GM23338 (cell line): Measurements from ENCODE around the gene TMEM208. TPM values are rescaled to one million over a fixed set of nuclear protein-coding genes. Genes with fewer than 3 reads are reported as not detected.
A peak's percentile ranks its signal among the peaks of the same experiment; 100 is the strongest.

ENCODE experiments used
- ATAC-seq: fragments of 200-7000 bp; cut with Tn5 transposase; 3 replicates; pipeline ENCODE4 v1.9.1; 2020
- DNase-seq: peaks from one replicate; pipeline ENCODE4 v3.0.0-alpha.2; 2015; ENCODE audit warnings: low spot score
- H2AFZ ChIP-seq: fragments of 200-600 bp; sonication (generic); 2 replicates; pipeline ENCODE4 v1.8.0; 2016; ENCODE audit warnings: antibody characterized with exemption, mild to moderate bottlenecking, moderate library complexity
- H3F3A ChIP-seq: fragments of 200-600 bp; sonication (generic); replicated peaks from 2 replicates; pipeline ENCODE4 v1.8.0; 2017; ENCODE audit warnings: antibody characterized with exemption, mixed run types, low read depth
- H3K27ac ChIP-seq: fragments of 200-600 bp; sonication (generic); 2 replicates; pipeline ENCODE4 v1.6.1; 2016; ENCODE audit warnings: low read depth
- H3K27me3 ChIP-seq: fragments of 200-600 bp; sonication (generic); 2 replicates; pipeline ENCODE4 v1.8.0; 2016; ENCODE audit warnings: mild to moderate bottlenecking, mixed run types, moderate library complexity; ENCODE audit not compliant: insufficient read depth
- H3K36me3 ChIP-seq: fragments of 200-600 bp; sonication (generic); 2 replicates; pipeline ENCODE4 v1.8.0; 2016; ENCODE audit warnings: mild to moderate bottlenecking; ENCODE audit not compliant: insufficient read depth
- H3K4me1 ChIP-seq: fragments of 200-600 bp; sonication (generic); 2 replicates; pipeline ENCODE4 v1.8.0; 2016; ENCODE audit warnings: mild to moderate bottlenecking, moderate library complexity; ENCODE audit not compliant: insufficient read depth
- H3K4me2 ChIP-seq: fragments of 200-600 bp; sonication (generic); 2 replicates; pipeline ENCODE4 v1.7.1; 2017; ENCODE audit warnings: mixed run types
- H3K4me3 ChIP-seq: fragments of 200-600 bp; sonication (generic); 2 replicates; pipeline ENCODE4 v1.6.1; 2016; ENCODE audit warnings: mixed run types
- H3K79me2 ChIP-seq: fragments of 200-600 bp; sonication (generic); replicated peaks from 2 replicates; pipeline ENCODE4 v1.8.0; 2017; ENCODE audit warnings: mild to moderate bottlenecking; ENCODE audit not compliant: insufficient read depth
- H3K9me2 ChIP-seq: fragments of 200-600 bp; sonication (generic); 2 replicates; pipeline ENCODE4 v1.8.0; 2017; ENCODE audit not compliant: insufficient read depth
- H4K20me1 ChIP-seq: fragments of 200-600 bp; sonication (generic); replicated peaks from 2 replicates; pipeline ENCODE4 v1.8.0; 2017; ENCODE audit warnings: mild to moderate bottlenecking; ENCODE audit not compliant: insufficient read depth
- H3K27ac Mint-ChIP-seq: 2 replicates; pipeline ENCODE4 v1.8.0; 2020; ENCODE audit warnings: inconsistent platforms, mild to moderate bottlenecking, moderate library complexity, mixed read lengths
- H3K27me3 Mint-ChIP-seq: 3 replicates; pipeline ENCODE4 v1.8.0; 2022; ENCODE audit warnings: low read depth, mild to moderate bottlenecking, moderate library complexity, mixed read lengths, inconsistent platforms; ENCODE audit not compliant: insufficient read depth, poor library complexity
- H3K36me3 Mint-ChIP-seq: 3 replicates; pipeline ENCODE4 v1.8.0; 2021; ENCODE audit warnings: low read depth, mild to moderate bottlenecking, inconsistent platforms, moderate library complexity, mixed read lengths
- H3K4me1 Mint-ChIP-seq: 3 replicates; pipeline ENCODE4 v1.8.0; 2020; ENCODE audit warnings: mild to moderate bottlenecking, inconsistent platforms, mixed read lengths
- H3K4me3 Mint-ChIP-seq: 3 replicates; pipeline ENCODE4 v1.8.0; 2021; ENCODE audit warnings: moderate library complexity, mild to moderate bottlenecking, inconsistent platforms, mixed read lengths
- H3K9me3 Mint-ChIP-seq: 3 replicates; pipeline ENCODE4 v1.8.0; 2020; ENCODE audit warnings: moderate library complexity, mild to moderate bottlenecking, inconsistent platforms, mixed read lengths
- CREB1 ChIP-seq: fragments of 250-450 bp; sonication (Bioruptor Pico); IDR thresholded peaks from 2 replicates; pipeline ENCODE4 v1.5.0; 2020; ENCODE audit warnings: low read depth, mild to moderate bottlenecking, moderate library complexity
- EZH2 ChIP-seq: fragments of 200-600 bp; sonication (generic); IDR thresholded peaks from one replicate; pipeline ENCODE4 v1.8.0; 2017; ENCODE audit warnings: antibody characterized with exemption, mild to moderate bottlenecking, low read depth; ENCODE audit not compliant: unreplicated experiment
- EZH2phosphoT487 ChIP-seq: fragments of 200-600 bp; sonication (generic); IDR thresholded peaks from one replicate; pipeline ENCODE4 v1.8.1; 2018; ENCODE audit warnings: antibody characterized with exemption; ENCODE audit not compliant: unreplicated experiment
- JUNB ChIP-seq: IDR thresholded peaks from one replicate; pipeline ENCODE4 v1.6.1; 2016; ENCODE audit warnings: antibody characterized with exemption; ENCODE audit not compliant: unreplicated experiment
- NANOG ChIP-seq: IDR thresholded peaks from 2 replicates; pipeline ENCODE4 v1.6.1; 2016; ENCODE audit warnings: antibody characterized with exemption, borderline replicate concordance
- POLR2AphosphoS5 ChIP-seq: IDR thresholded peaks from 2 replicates; pipeline ENCODE4 v1.6.1; 2016; ENCODE audit warnings: antibody characterized with exemption, low read depth
- STAT1 ChIP-seq: IDR thresholded peaks from one replicate; pipeline ENCODE4 v1.6.1; 2016; ENCODE audit warnings: antibody characterized with exemption; ENCODE audit not compliant: unreplicated experiment
- ZNF114 ChIP-seq: fragments of 250-450 bp; sonication (Bioruptor Pico); IDR thresholded peaks from 2 replicates; pipeline ENCODE4 v1.5.0; 2020; ENCODE audit warnings: mild to moderate bottlenecking, moderate library complexity
- ZNF331 ChIP-seq: fragments of 250-450 bp; sonication (Bioruptor Pico); IDR thresholded peaks from 2 replicates; pipeline ENCODE4 v1.5.0; 2020; ENCODE audit warnings: low read depth, mild to moderate bottlenecking, moderate library complexity
- polyA plus RNA-seq: library from polyadenylated mRNA; unstranded; fragments of >200 nt; fragmentation: Nextera tagmentation; extraction: Ambion mirVana; gene quantifications from 2 replicates; pipeline ENCODE4 v1.2.1, GENCODE V29; 2016
- total RNA-seq: library from RNA; depleted of rRNA; stranded (reverse); fragments of >200 nt; shearing (Covaris generic); gene quantifications from 2 replicates; pipeline ENCODE4 v1.2.3, GENCODE V29; 2014
- TF ChIP-seq, protein P1 (sequence below): fragments of 250-450 bp; sonication (Bioruptor Pico); IDR thresholded peaks from 2 replicates; pipeline ENCODE4 v1.5.0; 2020; ENCODE audit warnings: mild to moderate bottlenecking, moderate library complexity
- TF ChIP-seq, protein P2 (sequence below), 2 experiments: fragments of 200-600 bp in 1 of 2; sonication (generic) in 1 of 2; conservative IDR thresholded peaks; 2 replicates each; pipeline versions ENCODE4 v1.5.1 to v1.6.1; 2016 to 2017; ENCODE audit warnings: antibody characterized with exemption in 2 of 2, low read depth in 2 of 2, mild to moderate bottlenecking in 2 of 2, moderate library complexity in 1 of 2
- TF ChIP-seq, protein P3 (sequence below): IDR thresholded peaks from 2 replicates; pipeline ENCODE4 v1.6.1; 2016; ENCODE audit warnings: antibody characterized with exemption
- TF ChIP-seq, protein P4 (sequence below): IDR thresholded peaks from one replicate; pipeline ENCODE4 v1.6.1; 2018; ENCODE audit warnings: antibody characterized with exemption; ENCODE audit not compliant: unreplicated experiment

Gene TMEM208
- total and polyA plus RNA-seq, 2 experiments from 2014 or later = 23.2 to 82.3 TPM

DNA sequence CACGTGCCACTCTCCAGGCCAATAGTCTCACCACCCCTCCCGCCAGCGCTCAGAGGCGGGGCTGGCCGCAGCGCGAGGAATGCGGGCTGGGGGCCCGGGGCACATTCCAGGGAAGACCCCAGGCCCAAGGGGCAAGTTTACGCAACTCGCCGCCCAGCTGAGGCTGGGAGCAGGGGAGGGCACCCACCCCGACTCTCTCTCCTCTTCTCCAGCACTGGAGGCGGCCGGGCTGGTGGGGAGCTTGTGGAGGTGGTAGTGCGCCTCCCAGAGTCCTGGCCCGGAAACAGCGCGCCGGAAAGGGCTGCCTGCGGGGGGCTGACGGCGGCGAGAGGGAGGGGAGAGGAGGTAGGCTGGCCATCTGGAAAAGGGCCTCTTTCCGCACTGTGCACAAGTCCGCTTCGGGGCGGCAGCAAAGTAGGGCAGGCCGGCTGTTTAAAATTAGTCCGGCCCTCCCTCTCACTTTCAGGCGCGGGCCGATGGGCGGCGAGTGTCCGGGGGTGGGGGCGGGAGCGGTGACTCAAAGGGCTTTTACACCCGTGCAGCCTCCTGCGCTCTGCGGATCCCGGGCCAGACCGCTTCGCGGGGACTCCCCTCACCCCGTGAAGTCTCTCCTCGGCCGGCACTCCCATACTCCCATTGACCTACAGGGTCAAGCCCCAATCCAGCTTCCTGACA, 19.3 kb downstream of the TMEM208 start:
- Histone ChIP-seq H3F3A (peaks cover 18% of the 10 kb centered on the region), H3K4me3 (peak overlapping the region; percentile 89), H3K9me2 (no peaks in the 10 kb centered on the region), H4K20me1 (no peaks in the 10 kb centered on the region; the same call in 1 of the 2 replicates), H3K4me1 (peaks cover 31% of the 10 kb centered on the region), H3K27me3 (peaks cover 34% of the 10 kb centered on the region), H2AFZ (peak overlapping the region; percentile 81; the same call in 1 of the 2 replicates), H3K27ac (peak overlapping the region; percentile 94), H3K4me2 (peak overlapping the region; percentile 93), H3K79me2 (peaks cover 36% of the 10 kb centered on the region), H3K36me3 (no peaks in the 10 kb centered on the region; the same call in 1 of the 2 replicates)
- Mint-ChIP-seq H3K36me3 (peaks cover 5% of the 10 kb centered on the region; the same call in 1 of the 3 replicates), H3K27ac (peak overlapping the region; percentile 97), H3K9me3 (no peaks in the 10 kb centered on the region; the same call in 2 of the 3 replicates), H3K4me1 (peaks cover 49% of the 10 kb centered on the region), H3K27me3 (peaks cover 31% of the 10 kb centered on the region), H3K4me3 (peak overlapping the region; percentile 90)
- peak; percentile 45 for ATAC-seq
- peak; percentile 89 for DNase-seq
- TF ChIP-seq EZH2 = no peak
- TF ChIP-seq, protein P1, sequence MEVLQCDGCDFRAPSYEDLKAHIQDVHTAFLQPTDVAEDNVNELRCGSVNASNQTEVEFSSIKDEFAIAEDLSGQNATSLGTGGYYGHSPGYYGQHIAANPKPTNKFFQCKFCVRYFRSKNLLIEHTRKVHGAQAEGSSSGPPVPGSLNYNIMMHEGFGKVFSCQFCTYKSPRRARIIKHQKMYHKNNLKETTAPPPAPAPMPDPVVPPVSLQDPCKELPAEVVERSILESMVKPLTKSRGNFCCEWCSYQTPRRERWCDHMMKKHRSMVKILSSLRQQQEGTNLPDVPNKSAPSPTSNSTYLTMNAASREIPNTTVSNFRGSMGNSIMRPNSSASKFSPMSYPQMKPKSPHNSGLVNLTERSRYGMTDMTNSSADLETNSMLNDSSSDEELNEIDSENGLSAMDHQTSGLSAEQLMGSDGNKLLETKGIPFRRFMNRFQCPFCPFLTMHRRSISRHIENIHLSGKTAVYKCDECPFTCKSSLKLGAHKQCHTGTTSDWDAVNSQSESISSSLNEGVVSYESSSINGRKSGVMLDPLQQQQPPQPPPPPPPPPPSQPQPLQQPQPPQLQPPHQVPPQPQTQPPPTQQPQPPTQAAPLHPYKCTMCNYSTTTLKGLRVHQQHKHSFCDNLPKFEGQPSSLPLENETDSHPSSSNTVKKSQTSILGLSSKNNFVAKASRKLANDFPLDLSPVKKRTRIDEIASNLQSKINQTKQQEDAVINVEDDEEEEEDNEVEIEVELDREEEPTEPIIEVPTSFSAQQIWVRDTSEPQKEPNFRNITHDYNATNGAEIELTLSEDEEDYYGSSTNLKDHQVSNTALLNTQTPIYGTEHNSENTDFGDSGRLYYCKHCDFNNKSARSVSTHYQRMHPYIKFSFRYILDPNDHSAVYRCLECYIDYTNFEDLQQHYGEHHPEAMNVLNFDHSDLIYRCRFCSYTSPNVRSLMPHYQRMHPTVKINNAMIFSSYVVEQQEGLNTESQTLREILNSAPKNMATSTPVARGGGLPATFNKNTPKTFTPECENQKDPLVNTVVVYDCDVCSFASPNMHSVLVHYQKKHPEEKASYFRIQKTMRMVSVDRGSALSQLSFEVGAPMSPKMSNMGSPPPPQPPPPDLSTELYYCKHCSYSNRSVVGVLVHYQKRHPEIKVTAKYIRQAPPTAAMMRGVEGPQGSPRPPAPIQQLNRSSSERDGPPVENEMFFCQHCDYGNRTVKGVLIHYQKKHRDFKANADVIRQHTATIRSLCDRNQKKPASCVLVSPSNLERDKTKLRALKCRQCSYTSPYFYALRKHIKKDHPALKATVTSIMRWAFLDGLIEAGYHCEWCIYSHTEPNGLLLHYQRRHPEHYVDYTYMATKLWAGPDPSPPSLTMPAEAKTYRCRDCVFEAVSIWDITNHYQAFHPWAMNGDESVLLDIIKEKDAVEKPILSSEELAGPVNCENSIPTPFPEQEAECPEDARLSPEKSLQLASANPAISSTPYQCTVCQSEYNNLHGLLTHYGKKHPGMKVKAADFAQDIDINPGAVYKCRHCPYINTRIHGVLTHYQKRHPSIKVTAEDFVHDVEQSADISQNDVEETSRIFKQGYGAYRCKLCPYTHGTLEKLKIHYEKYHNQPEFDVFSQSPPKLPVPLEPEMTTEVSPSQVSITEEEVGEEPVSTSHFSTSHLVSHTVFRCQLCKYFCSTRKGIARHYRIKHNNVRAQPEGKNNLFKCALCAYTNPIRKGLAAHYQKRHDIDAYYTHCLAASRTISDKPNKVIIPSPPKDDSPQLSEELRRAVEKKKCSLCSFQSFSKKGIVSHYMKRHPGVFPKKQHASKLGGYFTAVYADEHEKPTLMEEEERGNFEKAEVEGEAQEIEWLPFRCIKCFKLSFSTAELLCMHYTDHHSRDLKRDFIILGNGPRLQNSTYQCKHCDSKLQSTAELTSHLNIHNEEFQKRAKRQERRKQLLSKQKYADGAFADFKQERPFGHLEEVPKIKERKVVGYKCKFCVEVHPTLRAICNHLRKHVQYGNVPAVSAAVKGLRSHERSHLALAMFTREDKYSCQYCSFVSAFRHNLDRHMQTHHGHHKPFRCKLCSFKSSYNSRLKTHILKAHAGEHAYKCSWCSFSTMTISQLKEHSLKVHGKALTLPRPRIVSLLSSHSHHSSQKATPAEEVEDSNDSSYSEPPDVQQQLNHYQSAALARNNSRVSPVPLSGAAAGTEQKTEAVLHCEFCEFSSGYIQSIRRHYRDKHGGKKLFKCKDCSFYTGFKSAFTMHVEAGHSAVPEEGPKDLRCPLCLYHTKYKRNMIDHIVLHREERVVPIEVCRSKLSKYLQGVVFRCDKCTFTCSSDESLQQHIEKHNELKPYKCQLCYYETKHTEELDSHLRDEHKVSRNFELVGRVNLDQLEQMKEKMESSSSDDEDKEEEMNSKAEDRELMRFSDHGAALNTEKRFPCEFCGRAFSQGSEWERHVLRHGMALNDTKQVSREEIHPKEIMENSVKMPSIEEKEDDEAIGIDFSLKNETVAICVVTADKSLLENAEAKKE (CRISPR knock-in tag) = no peak
- TF ChIP-seq STAT1 = no peak
- peak; percentile 64 for TF ChIP-seq POLR2AphosphoS5
- no peak for TF ChIP-seq ZNF331
- TF ChIP-seq CREB1 (CRISPR knock-in tag) = no peak
- TF ChIP-seq, protein P2, sequence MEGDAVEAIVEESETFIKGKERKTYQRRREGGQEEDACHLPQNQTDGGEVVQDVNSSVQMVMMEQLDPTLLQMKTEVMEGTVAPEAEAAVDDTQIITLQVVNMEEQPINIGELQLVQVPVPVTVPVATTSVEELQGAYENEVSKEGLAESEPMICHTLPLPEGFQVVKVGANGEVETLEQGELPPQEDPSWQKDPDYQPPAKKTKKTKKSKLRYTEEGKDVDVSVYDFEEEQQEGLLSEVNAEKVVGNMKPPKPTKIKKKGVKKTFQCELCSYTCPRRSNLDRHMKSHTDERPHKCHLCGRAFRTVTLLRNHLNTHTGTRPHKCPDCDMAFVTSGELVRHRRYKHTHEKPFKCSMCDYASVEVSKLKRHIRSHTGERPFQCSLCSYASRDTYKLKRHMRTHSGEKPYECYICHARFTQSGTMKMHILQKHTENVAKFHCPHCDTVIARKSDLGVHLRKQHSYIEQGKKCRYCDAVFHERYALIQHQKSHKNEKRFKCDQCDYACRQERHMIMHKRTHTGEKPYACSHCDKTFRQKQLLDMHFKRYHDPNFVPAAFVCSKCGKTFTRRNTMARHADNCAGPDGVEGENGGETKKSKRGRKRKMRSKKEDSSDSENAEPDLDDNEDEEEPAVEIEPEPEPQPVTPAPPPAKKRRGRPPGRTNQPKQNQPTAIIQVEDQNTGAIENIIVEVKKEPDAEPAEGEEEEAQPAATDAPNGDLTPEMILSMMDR (conservative IDR thresholded peaks at IDR 0.05; ENCODE audit: low read depth in 2 of 2) = peak; percentile 42 to 54
- no peak for TF ChIP-seq ZNF114
- TF ChIP-seq EZH2phosphoT487 = no peak
- TF ChIP-seq, protein P3, sequence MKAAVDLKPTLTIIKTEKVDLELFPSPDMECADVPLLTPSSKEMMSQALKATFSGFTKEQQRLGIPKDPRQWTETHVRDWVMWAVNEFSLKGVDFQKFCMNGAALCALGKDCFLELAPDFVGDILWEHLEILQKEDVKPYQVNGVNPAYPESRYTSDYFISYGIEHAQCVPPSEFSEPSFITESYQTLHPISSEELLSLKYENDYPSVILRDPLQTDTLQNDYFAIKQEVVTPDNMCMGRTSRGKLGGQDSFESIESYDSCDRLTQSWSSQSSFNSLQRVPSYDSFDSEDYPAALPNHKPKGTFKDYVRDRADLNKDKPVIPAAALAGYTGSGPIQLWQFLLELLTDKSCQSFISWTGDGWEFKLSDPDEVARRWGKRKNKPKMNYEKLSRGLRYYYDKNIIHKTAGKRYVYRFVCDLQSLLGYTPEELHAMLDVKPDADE = peak; percentile 65
- TF ChIP-seq JUNB = no peak
- no peak for TF ChIP-seq NANOG
- TF ChIP-seq, protein P4, sequence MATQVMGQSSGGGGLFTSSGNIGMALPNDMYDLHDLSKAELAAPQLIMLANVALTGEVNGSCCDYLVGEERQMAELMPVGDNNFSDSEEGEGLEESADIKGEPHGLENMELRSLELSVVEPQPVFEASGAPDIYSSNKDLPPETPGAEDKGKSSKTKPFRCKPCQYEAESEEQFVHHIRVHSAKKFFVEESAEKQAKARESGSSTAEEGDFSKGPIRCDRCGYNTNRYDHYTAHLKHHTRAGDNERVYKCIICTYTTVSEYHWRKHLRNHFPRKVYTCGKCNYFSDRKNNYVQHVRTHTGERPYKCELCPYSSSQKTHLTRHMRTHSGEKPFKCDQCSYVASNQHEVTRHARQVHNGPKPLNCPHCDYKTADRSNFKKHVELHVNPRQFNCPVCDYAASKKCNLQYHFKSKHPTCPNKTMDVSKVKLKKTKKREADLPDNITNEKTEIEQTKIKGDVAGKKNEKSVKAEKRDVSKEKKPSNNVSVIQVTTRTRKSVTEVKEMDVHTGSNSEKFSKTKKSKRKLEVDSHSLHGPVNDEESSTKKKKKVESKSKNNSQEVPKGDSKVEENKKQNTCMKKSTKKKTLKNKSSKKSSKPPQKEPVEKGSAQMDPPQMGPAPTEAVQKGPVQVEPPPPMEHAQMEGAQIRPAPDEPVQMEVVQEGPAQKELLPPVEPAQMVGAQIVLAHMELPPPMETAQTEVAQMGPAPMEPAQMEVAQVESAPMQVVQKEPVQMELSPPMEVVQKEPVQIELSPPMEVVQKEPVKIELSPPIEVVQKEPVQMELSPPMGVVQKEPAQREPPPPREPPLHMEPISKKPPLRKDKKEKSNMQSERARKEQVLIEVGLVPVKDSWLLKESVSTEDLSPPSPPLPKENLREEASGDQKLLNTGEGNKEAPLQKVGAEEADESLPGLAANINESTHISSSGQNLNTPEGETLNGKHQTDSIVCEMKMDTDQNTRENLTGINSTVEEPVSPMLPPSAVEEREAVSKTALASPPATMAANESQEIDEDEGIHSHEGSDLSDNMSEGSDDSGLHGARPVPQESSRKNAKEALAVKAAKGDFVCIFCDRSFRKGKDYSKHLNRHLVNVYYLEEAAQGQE = no peak
